Measurements from ENCODE around the gene SH3PXD2A.

GRCh38 chr10:103666087-103666761 is 189.2 kb downstream of the SH3PXD2A start:
- TF ChIP-seq POLR2AphosphoS5 (IDR thresholded peaks at IDR 0.05; ENCODE audit: low read depth, low read length) = no peak
- TF ChIP-seq POLR2A (IDR thresholded peaks at IDR 0.05; ENCODE audit: low read depth, low read length) = no peak
